ENCODE results near the gene PYHIN1.
"Not testable (repeated sequence)": the region's sequence is repeated elsewhere in the genome, so short reads cannot be mapped to it uniquely, and the experiment has no call there.

PYHIN1 gene

GRCh38 chr1:159009704-159010361 lies 78.5 kb downstream of the PYHIN1 start, which contains the start of gene IFI16:
Gene IFI16 (plus strand): TSS chr1:159009907. CDS start chr1:159014681, 4,774 bp downstream.
- H3K9me3 ChIP-seq (ENCODE audit: severe bottlenecking), result peaks cover 9% of the 10 kb centered on the region
- H3K36me3 ChIP-seq, result no peaks in the 10 kb centered on the region
- no peak for TF ChIP-seq CTCF (IDR thresholded peaks at IDR 0.05; ENCODE audit: low read depth, low read length)
- no peak within 1 kb of the TSS for H3K27ac ChIP-seq
- no peak within 1 kb of the TSS for H3K4me3 ChIP-seq (ENCODE audit: low read depth, low read length)
- peaks cover 95% of the 10 kb centered on the region for H3K27me3 ChIP-seq (ENCODE audit: insufficient read depth, low read depth, severe bottlenecking)
- DNase-seq, result no peak

- H3K36me3 ChIP-seq, result no peaks in the 10 kb centered on the region
- no peak for DNase-seq
- no peak for TF ChIP-seq CTCF (IDR thresholded peaks at IDR 0.05; ENCODE audit: low read depth, low read length)
- no peak overlapping the region for H3K27ac ChIP-seq
- H3K27me3 ChIP-seq (ENCODE audit: insufficient read depth, low read depth, severe bottlenecking), result peaks cover 95% of the 10 kb centered on the region
- peaks cover 9% of the 10 kb centered on the region for H3K9me3 ChIP-seq (ENCODE audit: severe bottlenecking)
- H3K4me3 ChIP-seq (ENCODE audit: low read depth, low read length), result no peak overlapping the region
These were observed 79.0 kb downstream of the PYHIN1 start for GRCh38 chr1:159010391-159010790.

GRCh38 chr1:159011001-159011400 lies 79.6 kb downstream of the PYHIN1 start:
- not testable (repeated sequence) for DNase-seq; H3K4me3 ChIP-seq (ENCODE audit: low read depth, low read length); H3K27ac ChIP-seq; H3K36me3 ChIP-seq; H3K9me3 ChIP-seq (ENCODE audit: severe bottlenecking)
- peaks cover 96% of the 10 kb centered on the region for H3K27me3 ChIP-seq (ENCODE audit: insufficient read depth, low read depth, severe bottlenecking)

GRCh38 chr1:159011751-159012150 lies 80.4 kb downstream of the PYHIN1 start:
- H3K27me3 ChIP-seq (ENCODE audit: insufficient read depth, low read depth, severe bottlenecking), result peaks cover 96% of the 10 kb centered on the region
- no peak for DNase-seq
- H3K4me3 ChIP-seq (ENCODE audit: low read depth, low read length), result no peak overlapping the region
- peaks cover 4% of the 10 kb centered on the region for H3K9me3 ChIP-seq (ENCODE audit: severe bottlenecking)
- no peak overlapping the region for H3K27ac ChIP-seq
- TF ChIP-seq CTCF (IDR thresholded peaks at IDR 0.05; ENCODE audit: low read depth, low read length), result no peak
- no peaks in the 10 kb centered on the region for H3K36me3 ChIP-seq

- Histone ChIP-seq H3K27ac (no peak overlapping the region), H3K36me3 (no peaks in the 10 kb centered on the region), H3K27me3 (ENCODE audit: insufficient read depth, low read depth, severe bottlenecking) (peaks cover 96% of the 10 kb centered on the region), H3K9me3 (ENCODE audit: severe bottlenecking) (no peaks in the 10 kb centered on the region), H3K4me3 (ENCODE audit: low read depth, low read length) (no peak overlapping the region)
- TF ChIP-seq CTCF (IDR thresholded peaks at IDR 0.05; ENCODE audit: low read depth, low read length), result no peak
- no peak for DNase-seq
These were observed 81.1 kb downstream of the PYHIN1 start for GRCh38 chr1:159012495-159012894.

- TF ChIP-seq CTCF (IDR thresholded peaks at IDR 0.05; ENCODE audit: low read depth, low read length), result no peak
- DNase-seq, result no peak
- H3K27me3 ChIP-seq (ENCODE audit: insufficient read depth, low read depth, severe bottlenecking), result peaks cover 96% of the 10 kb centered on the region
- no peak overlapping the region for H3K4me3 ChIP-seq (ENCODE audit: low read depth, low read length)
- H3K9me3 ChIP-seq (ENCODE audit: severe bottlenecking), result no peaks in the 10 kb centered on the region
- H3K27ac ChIP-seq, result no peak overlapping the region
- no peaks in the 10 kb centered on the region for H3K36me3 ChIP-seq
These were observed 82.7 kb downstream of the PYHIN1 start for GRCh38 chr1:159014003-159014571.

Measured in WERI-Rb-1 (cell line).